HT1080 (cell line): ENCODE data around the gene RHBDD1. TPM values are rescaled to one million over a fixed set of nuclear protein-coding genes. Genes with fewer than 3 reads are reported as not detected.
A peak's percentile ranks its signal among the peaks of the same experiment; 100 is the strongest.

Experiments
- DNase-seq: peaks from one replicate; pipeline ENCODE4 v3.0.0-alpha.2; 2015; ENCODE audit warnings: low read depth
- total RNA-seq: library from RNA; depleted of rRNA; stranded (reverse); fragments of >200 nt; shearing (Covaris generic); gene quantifications from 2 replicates; pipeline ENCODE4 v1.2.3, GENCODE V29; 2014

Gene RHBDD1
- total RNA-seq, 1 experiment from 2014 or later: 7.7 TPM

DNA sequence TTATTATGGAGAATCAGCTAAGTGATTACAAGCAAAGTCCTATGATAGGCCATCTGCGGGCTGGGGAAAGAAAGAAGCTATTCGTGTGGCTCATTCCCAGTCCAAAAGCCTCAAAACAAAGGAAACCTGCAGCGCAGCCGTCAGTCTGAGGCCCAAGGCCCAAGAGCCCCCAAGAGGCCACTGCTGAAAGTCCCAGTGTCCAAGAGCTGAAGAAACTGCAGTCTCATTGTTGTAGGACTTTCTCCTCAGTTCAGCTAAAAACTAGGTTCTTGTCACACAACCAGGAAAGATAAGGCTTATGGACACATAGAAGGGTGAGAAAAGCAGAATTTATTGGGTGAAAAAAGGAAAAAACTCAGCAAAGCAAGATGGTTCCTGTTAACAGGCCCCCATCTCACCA lies 143.2 kb downstream of the RHBDD1 start:
- DNase-seq: no peak

- no peak for DNase-seq
These were observed 146.0 kb downstream of the RHBDD1 start for GRCh38 chr2:226981791-226982326.

GRCh38 chr2:226983895-226984749 lies 148.3 kb downstream of the RHBDD1 start:
- DNase-seq: no peak

- DNase-seq: peak; percentile 66
These were observed 149.1 kb downstream of the RHBDD1 start for GRCh38 chr2:226984750-226985582.

DNA sequence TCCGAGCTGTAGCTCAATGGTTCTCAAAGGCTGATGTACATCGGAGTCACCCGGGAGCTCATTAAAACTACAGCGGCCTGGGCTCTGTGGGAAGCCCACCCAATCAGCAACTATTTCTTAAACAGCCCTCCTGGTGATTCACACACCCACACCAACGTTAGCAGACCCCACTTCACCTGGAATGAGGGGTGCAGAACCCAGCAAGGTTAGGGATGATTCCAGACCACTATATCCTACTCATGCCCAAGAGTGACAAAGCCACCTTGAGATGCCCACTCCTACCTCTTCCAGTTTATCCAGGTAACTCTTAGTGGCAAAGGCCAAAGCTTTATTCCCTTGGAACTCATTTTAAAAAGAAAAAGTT lies 149.7 kb downstream of the RHBDD1 start:
- DNase-seq: no peak

DNA sequence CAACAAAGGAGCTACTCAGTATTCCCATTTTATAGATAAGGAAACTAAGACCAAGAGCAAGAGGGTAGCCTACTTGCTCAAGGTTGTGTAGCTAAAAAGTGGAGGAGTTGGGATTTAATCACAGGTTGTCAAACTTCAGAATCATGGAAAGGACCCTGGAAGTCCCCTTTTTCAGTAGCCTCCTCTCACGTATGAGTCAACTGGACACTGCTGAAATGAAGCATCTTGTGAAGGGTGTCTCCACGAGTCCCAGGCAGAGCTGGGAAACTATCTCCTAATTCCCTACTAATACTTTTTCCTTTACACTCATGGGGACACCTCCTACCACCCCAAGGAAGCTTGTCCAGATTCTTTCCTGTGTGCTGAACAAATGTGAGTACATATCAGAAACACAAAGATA lies 155.8 kb downstream of the RHBDD1 start:
- DNase-seq: no peak

GRCh38 chr2:226993171-226993570 lies 157.3 kb downstream of the RHBDD1 start:
- DNase-seq: no peak

GRCh38 chr2:226994775-226995174 lies 158.9 kb downstream of the RHBDD1 start:
- no peak for DNase-seq

- DNase-seq: peak; percentile 99
These were observed 159.8 kb downstream of the RHBDD1 start for GRCh38 chr2:226995625-226996041.

DNA sequence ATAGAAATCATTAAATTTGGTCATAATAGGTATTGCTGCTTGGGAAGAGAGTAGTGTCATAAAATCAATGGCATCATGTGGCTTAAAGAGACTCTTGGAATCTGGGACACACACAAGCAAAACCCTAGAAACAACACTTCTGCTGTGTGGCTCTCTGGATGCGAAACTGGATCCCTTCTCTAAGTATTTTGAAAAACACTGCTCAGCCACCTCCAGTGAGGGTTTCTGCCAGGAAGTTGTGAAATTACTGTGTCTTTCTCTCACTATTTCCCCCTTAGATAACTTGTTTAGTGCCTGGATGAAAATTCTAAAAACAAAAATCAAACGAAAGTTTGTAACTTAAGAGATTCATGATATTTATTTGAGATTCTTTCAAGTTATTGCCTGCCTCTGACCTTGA lies 163.8 kb downstream of the RHBDD1 start:
- DNase-seq: no peak

DNA sequence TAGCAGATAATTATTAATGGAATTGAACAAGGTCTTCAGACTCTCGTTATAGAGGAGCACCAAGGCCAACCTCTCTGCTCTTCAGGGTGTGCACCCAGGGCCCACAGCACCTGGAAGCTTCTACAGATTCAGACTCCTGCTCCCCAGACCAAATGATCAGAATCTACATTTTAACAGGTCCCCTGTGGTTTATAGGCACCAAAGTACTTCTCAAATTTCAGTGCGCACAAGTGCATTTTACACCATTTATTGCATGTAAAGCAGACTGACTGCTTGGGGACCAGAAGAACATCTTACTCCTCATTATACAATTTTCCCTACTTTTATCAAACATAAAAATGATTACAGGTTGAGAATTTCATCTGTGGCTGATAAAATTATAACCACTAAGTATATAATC lies 164.3 kb downstream of the RHBDD1 start:
- no peak for DNase-seq

- no peak for DNase-seq
These were observed 168.6 kb downstream of the RHBDD1 start for GRCh38 chr2:227004482-227004881.

DNA sequence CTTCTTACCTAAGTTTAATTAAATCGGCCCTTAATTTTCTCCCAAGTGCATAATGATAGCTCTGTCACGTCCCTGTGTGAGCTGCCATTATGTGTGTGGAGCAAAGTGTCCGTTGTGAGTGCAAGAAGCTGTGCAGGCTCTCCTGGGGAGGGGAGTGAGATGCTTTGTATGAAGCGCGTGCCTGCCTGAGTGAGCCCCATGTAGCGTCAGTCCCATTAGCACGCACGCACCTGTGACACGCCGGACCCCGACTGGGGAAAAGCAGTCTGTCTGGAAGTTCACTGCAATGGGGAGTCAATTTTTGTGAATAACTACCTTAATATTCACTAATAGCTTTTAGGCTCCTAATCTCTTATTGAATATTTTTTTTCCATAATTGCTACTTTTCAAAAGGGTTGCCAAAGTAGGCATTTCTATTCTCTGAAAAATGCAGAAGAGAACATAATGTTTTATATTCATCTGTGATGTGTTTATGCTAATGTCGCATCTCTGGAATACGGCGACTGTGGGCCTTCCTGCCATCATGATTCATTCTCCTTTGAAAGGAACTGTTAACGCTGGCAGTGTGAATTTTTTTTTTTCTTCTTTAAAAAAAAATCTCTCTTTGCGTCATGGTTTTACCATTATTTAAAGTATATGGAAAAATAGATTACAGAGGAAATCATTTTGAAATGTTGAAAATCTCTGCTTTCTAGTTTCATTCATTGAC lies 170.5 kb downstream of the RHBDD1 start:
- DNase-seq: no peak

DNA sequence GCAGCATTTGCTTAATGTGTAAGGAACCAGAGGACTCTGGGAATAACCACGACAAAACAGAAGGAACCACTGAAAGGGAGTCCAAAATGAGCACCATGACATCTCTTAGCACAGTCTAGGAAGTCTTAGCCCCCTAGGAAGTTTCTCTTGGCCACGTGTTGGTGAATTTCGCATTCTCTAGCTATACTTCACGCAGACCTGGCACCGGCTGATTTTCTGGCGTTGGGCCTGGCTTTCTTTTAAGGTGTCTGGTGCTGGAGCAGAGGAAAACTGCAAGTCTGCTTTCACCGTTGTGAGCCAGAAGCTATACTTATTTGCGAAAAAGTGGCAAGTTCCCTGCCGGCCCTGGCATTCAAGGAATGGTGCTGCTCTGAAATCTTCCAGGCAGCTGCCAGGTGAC lies 171.3 kb downstream of the RHBDD1 start:
- no peak for DNase-seq

- DNase-seq: no peak
These were observed 172.1 kb downstream of the RHBDD1 start for GRCh38 chr2:227007940-227008339.

DNA sequence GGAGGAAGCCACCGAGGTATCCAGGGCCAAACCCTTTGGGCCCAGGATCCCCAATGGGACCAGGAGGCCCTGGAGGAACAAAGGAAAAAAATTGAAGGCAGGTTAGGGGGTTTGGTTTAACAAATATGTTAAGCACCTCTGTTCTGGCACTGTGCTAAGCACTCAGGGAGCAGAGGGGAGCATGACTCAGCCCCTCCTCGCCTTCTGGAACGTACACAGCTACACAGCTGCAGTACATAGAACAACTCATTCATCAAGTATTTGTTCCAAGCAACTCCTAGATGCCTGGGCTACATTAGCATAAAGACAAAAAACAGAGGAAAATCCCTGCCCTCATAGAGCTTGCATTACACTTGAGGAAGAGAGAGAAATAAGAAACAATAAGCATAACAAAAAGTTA lies 174.6 kb downstream of the RHBDD1 start:
- peak; percentile 44 for DNase-seq

GRCh38 chr2:227013330-227013729 lies 177.5 kb downstream of the RHBDD1 start:
- DNase-seq: no peak

DNA sequence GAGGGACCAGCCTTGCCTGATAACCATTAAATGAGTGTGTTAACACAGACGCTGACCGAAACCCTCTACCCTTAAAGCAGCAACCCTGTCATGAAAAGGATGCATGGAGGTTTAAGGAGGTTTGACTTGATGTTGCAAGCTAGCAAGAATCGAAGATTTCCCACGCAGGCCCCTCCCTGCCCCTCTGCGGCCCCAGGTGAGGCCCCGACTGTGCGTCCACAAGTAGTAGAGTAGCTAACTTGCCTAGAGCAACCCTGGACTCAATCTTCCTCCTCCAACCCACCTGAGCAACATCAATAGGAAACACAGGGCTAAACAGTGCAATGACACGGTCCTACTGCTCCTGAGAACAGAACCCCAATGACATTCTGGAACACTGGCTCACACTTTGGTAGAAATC lies 178.0 kb downstream of the RHBDD1 start:
- no peak for DNase-seq

- DNase-seq: peak; percentile 60
These were observed 181.0 kb downstream of the RHBDD1 start for GRCh38 chr2:227016894-227017293.

DNA sequence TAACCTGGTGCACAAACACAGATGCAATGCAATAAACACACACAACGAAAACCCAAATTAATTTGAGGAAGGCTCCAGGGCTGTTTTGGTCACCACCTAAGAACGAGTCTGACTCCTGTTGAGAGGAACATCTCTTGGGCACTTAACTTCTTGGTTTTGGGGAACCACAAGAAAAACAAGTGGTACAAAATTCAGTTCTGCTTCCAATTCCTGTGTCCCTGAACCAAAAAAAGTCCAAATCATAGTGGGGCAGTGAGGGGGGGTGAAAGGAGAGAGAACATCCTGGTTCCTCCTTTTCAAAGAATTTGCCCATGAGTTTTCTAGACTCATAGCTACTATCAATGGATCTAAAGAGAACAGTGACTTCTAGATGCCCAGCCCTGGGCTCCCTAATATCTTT lies 184.6 kb downstream of the RHBDD1 start:
- DNase-seq: no peak

DNA sequence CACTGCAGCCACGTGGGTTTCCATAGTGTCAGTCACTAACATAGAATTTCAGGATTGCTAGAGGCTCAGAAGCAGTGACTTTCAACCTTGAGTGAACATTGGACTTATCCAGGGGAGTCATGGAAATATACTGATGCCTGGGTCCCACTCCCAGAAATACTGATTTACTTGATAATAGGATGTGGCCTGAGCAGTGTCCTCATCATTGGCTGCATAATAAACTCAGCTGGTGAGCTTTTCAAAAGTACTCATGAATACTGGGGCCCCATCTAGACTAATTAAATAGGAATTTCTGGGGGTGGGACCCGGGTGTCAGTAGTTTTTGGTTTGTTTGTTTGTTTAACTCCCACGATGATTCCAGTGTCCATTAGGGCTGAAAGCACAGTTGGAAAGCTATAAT lies 186.8 kb downstream of the RHBDD1 start:
- DNase-seq: no peak

DNA sequence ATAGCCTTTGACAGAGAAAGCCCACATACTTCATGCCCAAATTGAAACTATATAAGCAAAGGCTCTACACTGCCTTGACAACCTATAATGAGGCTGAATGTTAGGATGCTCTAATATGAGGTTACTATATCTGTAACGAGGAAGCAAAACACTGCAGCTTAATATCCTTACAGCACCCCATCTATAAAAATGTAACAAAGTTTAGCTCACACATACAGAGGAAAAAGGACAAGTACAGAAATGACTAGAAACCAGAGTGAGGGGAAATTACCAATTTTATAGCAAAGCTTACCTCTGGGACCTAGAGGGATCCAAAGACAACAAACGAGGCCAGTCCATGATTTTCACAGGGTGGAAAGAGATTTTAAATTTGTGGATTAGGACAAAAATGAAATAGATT lies 189.7 kb downstream of the RHBDD1 start:
- DNase-seq: no peak
